A549 (cell line): ENCODE measurements around the gene UROC1. TPM values are rescaled to one million over a fixed set of nuclear protein-coding genes. Genes with fewer than 3 reads are reported as not detected.

ENCODE experiments used
- ATAC-seq, 2 experiments: fragments of 200-7000 bp in 1 of 2; fragments of >200 bp in 1 of 2; cut with Nextera tagmentation in 1 of 2; cut with Tn5 transposase in 1 of 2; 3 replicates each; pipeline versions ENCODE4 v1.8.0 to v1.9.1; 2018 to 2020; ENCODE audit warnings: mild to moderate bottlenecking in 1 of 2, moderate library complexity in 1 of 2
- CTCF ChIA-PET: fragments of 300-600 bp; sonication (Branson Sonifier 250); formaldehyde crosslinking; extraction: SDS; loops from one replicate; lab custom pipeline; 2021; ENCODE audit warnings: antibody characterized with exemption, inconsistent platforms; lab: Yijun Ruan, JAX
- POLR2A ChIA-PET: fragments of 350-600 bp; formaldehyde crosslinking; extraction: SDS; loops from one replicate; lab custom pipeline; 2021; ENCODE audit warnings: antibody characterized with exemption, inconsistent platforms; lab: Yijun Ruan, JAX
- DNase-seq, 2 experiments: peaks; one replicate each; pipeline versions ENCODE4 v3.0.0 to v3.0.0-alpha.2; 2011 to 2016; ENCODE audit warnings: low read depth in 1 of 2, low spot score in 1 of 2
- FAIRE-seq: peaks from 2 replicates; lab custom pipeline; 2011; peaks lifted over from hg19 to GRCh38; lab: Jason Lieb, UNC
- H3K27ac ChIP-seq, 2 experiments: fragments of >200 bp; sonication (Bioruptor Twin); formaldehyde crosslinking; 3 replicates each; pipeline ENCODE4 v1.5.1; 2016 to 2017
- H3K4me1 ChIP-seq: fragments of >200 bp; sonication (Bioruptor Twin); formaldehyde crosslinking; 3 replicates; pipeline ENCODE4 v1.6.1; 2016
- H3K4me2 ChIP-seq: fragments of >200 bp; sonication (Bioruptor Twin); formaldehyde crosslinking; 3 replicates; pipeline ENCODE4 v1.6.1; 2016
- H3K4me3 ChIP-seq: fragments of >200 bp; sonication (Bioruptor Twin); formaldehyde crosslinking; 3 replicates; pipeline ENCODE4 v1.5.1; 2016
- H3K9me3 ChIP-seq: fragments of >200 bp; sonication (Bioruptor Twin); formaldehyde crosslinking; 3 replicates; pipeline ENCODE4 v1.6.1; 2016
- CBX2 ChIP-seq: fragments of 200-600 bp; sonication (generic); IDR thresholded peaks from 2 replicates; pipeline ENCODE4 v1.6.1; 2016; ENCODE audit warnings: low read depth, mild to moderate bottlenecking, borderline replicate concordance
- CHD2 ChIP-seq: fragments of 150-350 bp; IDR thresholded peaks from 2 replicates; pipeline ENCODE4 v1.6.1; 2014; ENCODE audit warnings: low read length; ENCODE audit not compliant: partially characterized antibody
- EHF ChIP-seq: fragments of 250-450 bp; sonication (Bioruptor Pico); IDR thresholded peaks from 2 replicates; pipeline ENCODE4 v1.5.0; 2020; ENCODE audit warnings: mild to moderate bottlenecking
- EP300 ChIP-seq, 2 experiments: fragments of >200 bp; sonication (Bioruptor Twin); formaldehyde crosslinking; IDR thresholded peaks; 2 replicates in 1 of 2; 3 replicates in 1 of 2; pipeline ENCODE4 v1.6.1; 2016 to 2017
- GATA3 ChIP-seq: IDR thresholded peaks from 2 replicates; pipeline ENCODE4 v1.6.1; 2012; ENCODE audit warnings: borderline replicate concordance
- HOXB13 ChIP-seq: fragments of 250-450 bp; sonication (Bioruptor Pico); IDR thresholded peaks from 2 replicates; pipeline ENCODE4 v1.5.0; 2020; ENCODE audit warnings: low read depth, mild to moderate bottlenecking, moderate library complexity
- JUN ChIP-seq, 2 experiments: fragments of >200 bp; sonication (Bioruptor Twin); formaldehyde crosslinking; IDR thresholded peaks; 2 replicates in 1 of 2; 3 replicates in 1 of 2; pipeline ENCODE4 v1.6.1; 2016 to 2017
- KDM1A ChIP-seq: fragments of 200-600 bp; sonication (generic); IDR thresholded peaks from 2 replicates; pipeline ENCODE4 v1.6.1; 2016; ENCODE audit warnings: low read depth, mild to moderate bottlenecking
- MAFK ChIP-seq: fragments of 450-650 bp; IDR thresholded peaks from 2 replicates; pipeline ENCODE4 v1.6.1; 2014; ENCODE audit not compliant: partially characterized antibody
- MYC ChIP-seq: IDR thresholded peaks from 2 replicates; pipeline ENCODE4 v1.6.1; 2012; ENCODE audit warnings: mild to moderate bottlenecking, inconsistent platforms, low read length, improper control_type of control experiment, borderline replicate concordance
- NR3C1 ChIP-seq: fragments of >200 bp; sonication (Bioruptor Twin); formaldehyde crosslinking; IDR thresholded peaks from 3 replicates; pipeline ENCODE4 v1.6.1; 2017
- POLR2AphosphoS2 ChIP-seq: conservative IDR thresholded peaks from 2 replicates; pipeline ENCODE4 v1.6.1; 2012; ENCODE audit warnings: low read length, improper control_type of control experiment, inconsistent platforms
- RAD21 ChIP-seq, 2 experiments: fragments of >200 bp in 1 of 2; sonication (Bioruptor Twin) in 1 of 2; formaldehyde crosslinking in 1 of 2; IDR thresholded peaks in 1 of 2; conservative IDR thresholded peaks in 1 of 2; 2 replicates in 1 of 2; 3 replicates in 1 of 2; pipeline ENCODE4 v1.6.1; 2012 to 2018; ENCODE audit warnings: inconsistent platforms in 1 of 2
- RARB ChIP-seq: fragments of 250-450 bp; sonication (Bioruptor Pico); IDR thresholded peaks from 2 replicates; pipeline ENCODE4 v1.8.0; 2021; ENCODE audit warnings: mild to moderate bottlenecking, moderate library complexity
- RCOR1 ChIP-seq: fragments of 150-350 bp; IDR thresholded peaks from 2 replicates; pipeline ENCODE4 v1.6.1; 2014; ENCODE audit warnings: antibody characterized with exemption, low read length, low read depth
- TP53 ChIP-seq: fragments of 250-450 bp; sonication (Bioruptor Pico); IDR thresholded peaks from 2 replicates; pipeline ENCODE4 v1.5.0; 2021; ENCODE audit warnings: mild to moderate bottlenecking, moderate library complexity
- ZFP36 ChIP-seq: fragments of 450-650 bp; IDR thresholded peaks from 2 replicates; pipeline ENCODE4 v1.6.1; 2014; ENCODE audit warnings: borderline replicate concordance; ENCODE audit not compliant: partially characterized antibody
- WGBS: methylation state at CpG from one replicate; pipeline ENCODE4 v1.1.6; 2017; ENCODE audit errors: missing lambda C conversion rate; 5-methylcytosine and 5-hydroxymethylcytosine counted together
- polyA plus RNA-seq, 4 experiments: library from polyadenylated mRNA; depleted of rRNA in 3 of 4; stranded (reverse); fragments of >200 nt; fragmentation: RNase III in 1 of 4; extraction: RNeasy Plus Mini Kit Qiagen cat#74134 plus additional on column Dnase treatment in 1 of 4; gene quantifications; 2 replicates in 3 of 4; 3 replicates in 1 of 4; pipeline ENCODE4 v1.2.3, GENCODE V29; 2011 to 2017
- TF ChIP-seq, protein P1 (sequence below): fragments of 450-650 bp; IDR thresholded peaks from 2 replicates; pipeline ENCODE4 v1.6.1; 2014; ENCODE audit warnings: antibody characterized with exemption
- TF ChIP-seq, protein P2 (sequence below): IDR thresholded peaks from 2 replicates; pipeline ENCODE4 v1.6.1; 2012; ENCODE audit warnings: low read depth, borderline replicate concordance
- TF ChIP-seq, protein P3 (sequence below): IDR thresholded peaks from 2 replicates; pipeline ENCODE4 v1.6.1; 2012
- TF ChIP-seq, protein P4 (sequence below): fragments of 200-600 bp; sonication (generic); IDR thresholded peaks from 2 replicates; pipeline ENCODE4 v1.6.1; 2016; ENCODE audit warnings: antibody characterized with exemption, mild to moderate bottlenecking, moderate library complexity

UROC1 gene
- polyA plus RNA-seq, 2 of the 4 experiments (the other 2 are of a cell fraction), result not detected

DNA sequence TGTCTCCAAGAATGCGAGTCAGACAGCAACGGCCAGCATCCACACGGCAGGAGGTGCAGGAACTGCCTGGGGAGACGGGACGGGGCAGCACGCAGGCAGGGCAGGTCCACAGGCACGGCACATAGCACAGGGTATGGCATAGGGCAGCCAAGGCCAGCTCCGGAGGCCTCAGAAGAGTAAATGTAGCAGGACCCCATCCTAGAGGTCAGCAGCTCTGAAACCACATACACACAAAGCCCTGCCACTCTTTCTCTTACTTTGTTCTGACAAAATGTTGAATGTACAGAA is 68.7 kb downstream of the UROC1 start:
- ATAC-seq, result no peak

DNA sequence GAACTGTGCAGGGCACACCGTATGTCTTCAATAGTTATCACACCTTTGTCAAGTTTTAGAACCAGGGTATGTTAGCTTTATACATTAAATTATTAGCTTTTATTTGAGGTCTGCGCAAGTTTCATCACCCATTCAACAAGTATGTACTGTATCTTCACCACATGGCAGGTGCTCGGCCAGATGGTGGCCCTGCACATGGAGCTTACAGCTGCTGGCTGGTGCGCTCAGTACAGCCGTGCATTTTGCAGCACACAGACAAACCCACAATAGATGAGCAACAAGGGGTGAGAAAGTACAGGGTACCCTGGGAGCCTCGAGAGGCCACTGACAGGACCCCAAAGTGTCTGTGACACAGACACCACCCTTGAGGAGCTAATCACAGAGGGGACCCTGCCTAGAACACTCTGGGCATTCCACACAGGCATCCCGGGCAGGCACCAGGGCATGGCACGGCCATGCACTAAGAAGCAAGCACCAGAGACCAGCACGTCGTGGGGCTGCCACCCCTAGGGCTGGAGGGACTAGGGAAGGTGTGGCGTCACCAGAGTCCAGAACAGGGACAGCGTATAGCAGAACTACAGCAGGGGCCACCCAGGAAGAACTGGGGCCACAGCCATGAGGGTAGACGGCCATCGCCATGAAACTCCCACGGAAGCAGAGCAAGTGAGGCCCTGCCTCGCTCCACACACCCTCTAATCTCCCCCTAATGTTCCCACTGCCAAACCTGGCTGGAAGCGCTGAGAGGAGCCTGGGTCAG is 69.3 kb downstream of the UROC1 start:
- FAIRE-seq (no peak), ATAC-seq (no peak), DNase-seq (no peak)
- ChIA-PET POLR2A (no interaction called here), CTCF (interaction anchor here (0.9 to 1.3 kb wide), 3 partner anchors 9 to 314 kb away, joined by 3 to 4 read pairs (median 3); no protein-coding TSS in a partner anchor)
- H3K4me2 ChIP-seq, result no peak overlapping the region
- no peak overlapping the region for H3K4me3 ChIP-seq
- 87% methylated on average over 11 of the region's 17 CpGs for WGBS
- no peaks in the 10 kb centered on the region for H3K4me1 ChIP-seq
- no peaks in the 10 kb centered on the region for H3K9me3 ChIP-seq
- no peak for TF ChIP-seq CHD2
- TF ChIP-seq HOXB13 (CRISPR knock-in tag), result no peak
- TF ChIP-seq ZFP36, result no peak
- TF ChIP-seq RARB (CRISPR knock-in tag), result no peak
- TF ChIP-seq NR3C1, result no peak
- no peak for TF ChIP-seq MYC
- TF ChIP-seq, protein P1, sequence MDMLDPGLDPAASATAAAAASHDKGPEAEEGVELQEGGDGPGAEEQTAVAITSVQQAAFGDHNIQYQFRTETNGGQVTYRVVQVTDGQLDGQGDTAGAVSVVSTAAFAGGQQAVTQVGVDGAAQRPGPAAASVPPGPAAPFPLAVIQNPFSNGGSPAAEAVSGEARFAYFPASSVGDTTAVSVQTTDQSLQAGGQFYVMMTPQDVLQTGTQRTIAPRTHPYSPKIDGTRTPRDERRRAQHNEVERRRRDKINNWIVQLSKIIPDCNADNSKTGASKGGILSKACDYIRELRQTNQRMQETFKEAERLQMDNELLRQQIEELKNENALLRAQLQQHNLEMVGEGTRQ, result no peak
- no peak for TF ChIP-seq CBX2
- TF ChIP-seq, protein P2, sequence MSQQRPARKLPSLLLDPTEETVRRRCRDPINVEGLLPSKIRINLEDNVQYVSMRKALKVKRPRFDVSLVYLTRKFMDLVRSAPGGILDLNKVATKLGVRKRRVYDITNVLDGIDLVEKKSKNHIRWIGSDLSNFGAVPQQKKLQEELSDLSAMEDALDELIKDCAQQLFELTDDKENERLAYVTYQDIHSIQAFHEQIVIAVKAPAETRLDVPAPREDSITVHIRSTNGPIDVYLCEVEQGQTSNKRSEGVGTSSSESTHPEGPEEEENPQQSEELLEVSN, result no peak
- TF ChIP-seq KDM1A, result no peak
- TF ChIP-seq, protein P3, sequence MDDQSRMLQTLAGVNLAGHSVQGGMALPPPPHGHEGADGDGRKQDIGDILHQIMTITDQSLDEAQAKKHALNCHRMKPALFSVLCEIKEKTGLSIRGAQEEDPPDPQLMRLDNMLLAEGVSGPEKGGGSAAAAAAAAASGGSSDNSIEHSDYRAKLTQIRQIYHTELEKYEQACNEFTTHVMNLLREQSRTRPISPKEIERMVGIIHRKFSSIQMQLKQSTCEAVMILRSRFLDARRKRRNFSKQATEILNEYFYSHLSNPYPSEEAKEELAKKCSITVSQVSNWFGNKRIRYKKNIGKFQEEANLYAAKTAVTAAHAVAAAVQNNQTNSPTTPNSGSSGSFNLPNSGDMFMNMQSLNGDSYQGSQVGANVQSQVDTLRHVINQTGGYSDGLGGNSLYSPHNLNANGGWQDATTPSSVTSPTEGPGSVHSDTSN, result no peak
- no peak overlapping the region for H3K27ac ChIP-seq

More for the DNA sequence above, 68.7 kb downstream of the UROC1 start:
- ChIA-PET CTCF (no interaction called here), POLR2A (no interaction called here)
- DNase-seq, result no peak
- H3K9me3 ChIP-seq, result no peaks in the 10 kb centered on the region
- FAIRE-seq, result no peak
- TF ChIP-seq RAD21 (conservative IDR thresholded peaks at IDR 0.05 in 1 of 2, IDR thresholded peaks at IDR 0.05 in 1 of 2) (no peak), EP300 (IDR thresholded peaks at IDR 0.05) (no peak), TP53 (no peak), MAFK (no peak), EHF (CRISPR knock-in tag) (no peak), POLR2AphosphoS2 (no peak), RCOR1 (no peak), JUN (IDR thresholded peaks at IDR 0.05) (no peak), NR3C1 (no peak)
- H3K4me1 ChIP-seq, result no peaks in the 10 kb centered on the region
- H3K27ac ChIP-seq, result no peak overlapping the region
- H3K4me3 ChIP-seq, result no peak overlapping the region
- no peak overlapping the region for H3K4me2 ChIP-seq
- WGBS, result 98% methylated on average over 8 of the region's 8 CpGs

DNA sequence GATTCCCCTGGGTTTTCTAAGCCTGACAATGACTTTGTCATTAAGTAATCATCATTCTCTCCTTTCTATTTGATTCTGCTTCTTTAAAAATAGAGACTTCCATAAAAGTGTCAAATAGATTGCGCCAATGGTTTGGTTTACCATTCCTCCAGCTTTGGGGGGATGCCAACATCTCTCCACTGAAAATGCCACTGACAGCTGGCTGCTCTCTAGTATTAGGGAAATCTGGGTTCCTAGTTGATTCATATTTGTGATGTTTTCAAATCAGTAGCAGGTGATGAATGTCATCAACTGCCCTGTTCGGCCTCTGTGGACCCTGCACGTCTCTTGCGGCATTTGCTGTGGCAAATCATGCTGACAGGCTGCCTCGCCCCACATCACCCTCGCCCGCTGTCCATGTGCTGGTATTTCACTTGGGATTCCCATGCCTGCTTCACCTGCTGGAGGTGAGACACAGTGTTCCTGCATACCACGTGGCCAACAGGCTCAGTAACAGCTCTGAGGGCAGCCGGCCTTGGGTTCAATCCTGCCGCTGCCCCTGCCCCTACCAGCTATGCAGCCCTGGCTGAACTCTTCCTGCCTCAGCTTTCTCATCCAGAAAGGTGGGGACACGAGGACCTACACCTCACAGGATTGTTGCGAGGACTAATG is 70.0 kb downstream of the UROC1 start:
- Histone ChIP-seq H3K4me2 (no peak overlapping the region), H3K27ac (no peak overlapping the region), H3K4me3 (no peak overlapping the region)
- FAIRE-seq (no peak), DNase-seq (no peak)
- WGBS, result 89% methylated on average over 5 of the region's 12 CpGs
- ChIA-PET CTCF (interaction anchor here (0.9 to 1.3 kb wide), 3 partner anchors 9 to 313 kb away, joined by 3 to 4 read pairs (median 3); no protein-coding TSS in a partner anchor), POLR2A (no interaction called here)
- TF ChIP-seq GATA3, result no peak
- TF ChIP-seq RAD21 (conservative IDR thresholded peaks at IDR 0.05 in 1 of 2, IDR thresholded peaks at IDR 0.05 in 1 of 2), result no peak
- TF ChIP-seq, protein P4, sequence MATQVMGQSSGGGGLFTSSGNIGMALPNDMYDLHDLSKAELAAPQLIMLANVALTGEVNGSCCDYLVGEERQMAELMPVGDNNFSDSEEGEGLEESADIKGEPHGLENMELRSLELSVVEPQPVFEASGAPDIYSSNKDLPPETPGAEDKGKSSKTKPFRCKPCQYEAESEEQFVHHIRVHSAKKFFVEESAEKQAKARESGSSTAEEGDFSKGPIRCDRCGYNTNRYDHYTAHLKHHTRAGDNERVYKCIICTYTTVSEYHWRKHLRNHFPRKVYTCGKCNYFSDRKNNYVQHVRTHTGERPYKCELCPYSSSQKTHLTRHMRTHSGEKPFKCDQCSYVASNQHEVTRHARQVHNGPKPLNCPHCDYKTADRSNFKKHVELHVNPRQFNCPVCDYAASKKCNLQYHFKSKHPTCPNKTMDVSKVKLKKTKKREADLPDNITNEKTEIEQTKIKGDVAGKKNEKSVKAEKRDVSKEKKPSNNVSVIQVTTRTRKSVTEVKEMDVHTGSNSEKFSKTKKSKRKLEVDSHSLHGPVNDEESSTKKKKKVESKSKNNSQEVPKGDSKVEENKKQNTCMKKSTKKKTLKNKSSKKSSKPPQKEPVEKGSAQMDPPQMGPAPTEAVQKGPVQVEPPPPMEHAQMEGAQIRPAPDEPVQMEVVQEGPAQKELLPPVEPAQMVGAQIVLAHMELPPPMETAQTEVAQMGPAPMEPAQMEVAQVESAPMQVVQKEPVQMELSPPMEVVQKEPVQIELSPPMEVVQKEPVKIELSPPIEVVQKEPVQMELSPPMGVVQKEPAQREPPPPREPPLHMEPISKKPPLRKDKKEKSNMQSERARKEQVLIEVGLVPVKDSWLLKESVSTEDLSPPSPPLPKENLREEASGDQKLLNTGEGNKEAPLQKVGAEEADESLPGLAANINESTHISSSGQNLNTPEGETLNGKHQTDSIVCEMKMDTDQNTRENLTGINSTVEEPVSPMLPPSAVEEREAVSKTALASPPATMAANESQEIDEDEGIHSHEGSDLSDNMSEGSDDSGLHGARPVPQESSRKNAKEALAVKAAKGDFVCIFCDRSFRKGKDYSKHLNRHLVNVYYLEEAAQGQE, result no peak
- no peak for TF ChIP-seq ZFP36
- TF ChIP-seq, all 56 proteins: peak for 0
- Histone ChIP-seq H3K4me1 (no peaks in the 10 kb centered on the region), H3K9me3 (no peaks in the 10 kb centered on the region)
- ATAC-seq, result no peak
